Fibroblast of pulmonary artery (primary cell): ENCODE data around the gene SUV39H1.
A peak's percentile ranks its signal among the peaks of the same experiment; 100 is the strongest.

Experiments used
- DNase-seq: peaks from one replicate; pipeline ENCODE4 v3.0.0-alpha.2; 2010; ENCODE audit warnings: low read depth
- H3K4me3 ChIP-seq: replicated peaks from 2 replicates; pipeline ENCODE4 v1.5.1; 2011; ENCODE audit warnings: low read depth, mild to moderate bottlenecking, control low read depth, low read length, moderate library complexity
- CTCF ChIP-seq: IDR thresholded peaks from 2 replicates; pipeline ENCODE4 v1.5.1; 2011; ENCODE audit warnings: mild to moderate bottlenecking, control low read depth, low read length, inconsistent platforms; ENCODE audit errors: missing control alignments

The SUV39H1 gene

DNA sequence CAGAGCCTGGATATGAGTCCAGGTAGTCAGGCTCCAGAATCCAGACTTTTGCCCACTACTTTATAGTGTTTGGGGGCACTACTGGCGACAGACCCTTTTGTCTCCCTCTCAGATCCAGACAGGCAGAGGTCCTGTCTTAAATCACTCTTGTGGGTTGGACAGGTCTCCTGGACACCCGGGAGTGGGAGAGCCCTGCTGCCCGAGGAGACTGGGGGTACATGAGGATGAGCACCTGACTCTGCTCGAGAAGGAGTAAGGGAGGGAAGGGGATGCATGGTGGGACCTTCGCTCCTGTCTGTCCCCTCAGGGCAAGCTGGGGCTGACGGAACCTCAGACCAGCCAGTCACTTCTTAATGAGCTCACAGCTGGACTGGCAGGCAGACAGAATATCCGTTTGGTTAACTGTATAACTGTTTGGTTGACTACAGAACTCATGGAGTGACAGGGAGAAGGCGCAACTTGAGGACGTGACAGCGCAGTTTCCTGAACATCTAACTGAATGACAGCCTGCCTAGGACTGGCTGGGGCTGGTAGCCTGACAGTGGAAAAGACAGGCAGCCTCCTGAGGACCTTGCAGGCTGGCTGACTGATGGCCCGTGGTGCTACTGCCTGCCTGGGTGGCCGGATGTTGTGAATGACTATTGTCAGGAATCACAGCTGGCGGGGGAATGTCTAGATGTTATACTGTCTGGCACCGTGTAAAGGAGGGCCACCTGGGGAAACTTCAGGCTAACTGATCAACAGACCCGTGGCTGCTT, 1.6 kb upstream of the SUV39H1 start:
- no peak for TF ChIP-seq CTCF
- H3K4me3 ChIP-seq: no peak overlapping the region

DNA sequence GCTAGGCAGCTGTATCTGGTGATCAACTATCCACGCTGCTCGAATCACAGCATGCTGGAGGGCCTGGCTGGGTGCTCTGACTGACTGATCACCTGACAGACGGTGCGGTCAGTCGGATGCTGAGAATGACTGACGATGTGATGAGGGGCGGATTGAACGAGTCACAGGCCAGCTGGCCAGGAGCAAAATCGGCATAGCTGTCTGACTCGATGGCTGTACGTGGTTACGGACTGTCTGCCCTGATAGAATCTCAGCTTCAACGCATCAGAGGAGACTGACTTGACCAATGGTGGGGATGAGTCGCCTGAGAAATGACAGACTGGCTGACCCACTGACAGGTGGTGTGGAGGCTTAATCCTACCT, 1.0 kb upstream of the SUV39H1 start:
- H3K4me3 ChIP-seq: peak overlapping the region; percentile 63
- no peak for TF ChIP-seq CTCF
- DNase-seq: no peak

More for the DNA sequence above, 1.6 kb upstream of the SUV39H1 start:
- no peak for DNase-seq

DNA sequence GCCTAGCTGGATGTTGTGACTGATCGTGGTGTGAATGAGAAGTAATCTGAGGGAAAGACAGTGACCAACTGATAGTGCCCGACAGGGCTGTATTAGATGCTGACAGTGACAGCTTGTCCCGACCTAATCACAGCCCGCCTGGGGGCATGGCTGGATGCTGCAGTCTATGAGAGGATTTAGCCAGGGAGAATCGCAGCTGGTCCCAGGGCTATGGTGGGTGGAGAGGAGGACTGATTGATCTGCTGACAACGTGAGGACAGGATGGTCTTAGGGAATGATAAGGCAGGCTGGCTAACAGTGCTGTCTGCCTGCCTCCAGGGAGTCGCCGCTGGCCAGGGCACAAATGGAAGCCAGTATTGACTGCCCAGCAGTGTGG, 621 bp upstream of the SUV39H1 start:
- no peak for TF ChIP-seq CTCF
- DNase-seq: no peak
- peak overlapping the region; percentile 63 for H3K4me3 ChIP-seq

DNA sequence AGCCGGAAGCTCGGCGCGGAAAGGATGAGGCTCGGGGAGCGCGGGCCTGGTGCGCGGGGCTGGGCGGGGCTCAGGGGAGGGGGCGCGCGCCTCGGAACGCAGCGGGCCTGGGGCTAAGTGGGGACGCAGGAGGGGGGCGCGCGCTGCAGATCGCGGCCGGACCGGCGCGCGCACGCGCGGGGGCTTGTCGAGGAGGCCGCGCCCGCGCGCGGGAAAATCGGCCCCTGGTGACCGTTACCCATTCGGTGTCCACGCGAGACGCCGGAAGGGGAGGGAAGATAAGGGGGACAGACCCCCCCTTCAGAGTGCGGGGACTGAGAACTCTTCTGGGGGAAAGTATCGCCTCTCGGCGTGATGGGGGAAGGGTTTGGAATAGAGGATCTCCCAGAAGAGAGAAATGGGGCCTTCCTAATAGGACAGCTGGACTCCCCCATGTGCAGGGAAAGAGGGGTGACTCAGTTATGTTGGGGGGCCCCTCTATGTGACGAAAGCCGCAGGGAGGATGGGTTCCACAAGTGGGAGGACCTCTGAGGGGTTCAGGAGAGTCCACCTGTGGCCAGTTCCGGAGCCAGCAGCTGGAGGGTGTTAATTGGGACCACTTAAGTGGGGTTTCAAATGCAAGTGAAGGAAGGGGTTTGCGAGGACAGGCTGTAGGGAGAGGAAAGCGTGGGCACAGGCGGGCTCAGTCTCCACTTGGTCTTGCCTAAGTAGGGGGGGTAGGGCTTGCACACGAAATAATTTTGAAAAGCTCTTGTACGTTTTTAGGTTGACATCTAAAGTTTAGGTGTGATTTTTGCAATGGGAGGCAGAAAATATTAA, 584 bp downstream of the SUV39H1 start:
- DNase-seq: no peak
- peak overlapping the region; percentile 58 for H3K4me3 ChIP-seq
- no peak for TF ChIP-seq CTCF

DNA sequence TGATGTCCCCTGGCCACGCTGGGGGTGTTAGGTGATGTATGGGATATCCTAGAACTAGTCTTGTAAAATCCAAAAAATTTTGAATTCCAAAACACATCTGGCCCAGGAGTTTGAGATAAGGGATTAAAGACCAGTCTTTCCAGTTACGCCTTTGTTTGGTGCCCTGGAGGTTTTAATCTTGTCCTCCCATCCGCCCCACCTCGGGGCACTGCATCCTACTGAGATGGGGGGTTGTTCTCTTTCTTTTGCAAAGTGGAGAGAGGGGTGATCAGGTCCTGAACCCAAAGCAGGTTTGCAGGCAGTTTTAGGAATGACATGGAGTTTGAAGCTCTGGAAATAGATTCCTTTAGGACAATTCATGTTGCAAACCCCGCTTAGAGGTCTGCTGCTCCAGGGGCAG, 1.8 kb downstream of the SUV39H1 start:
- H3K4me3 ChIP-seq: no peak overlapping the region
- no peak for DNase-seq
- no peak for TF ChIP-seq CTCF

DNA sequence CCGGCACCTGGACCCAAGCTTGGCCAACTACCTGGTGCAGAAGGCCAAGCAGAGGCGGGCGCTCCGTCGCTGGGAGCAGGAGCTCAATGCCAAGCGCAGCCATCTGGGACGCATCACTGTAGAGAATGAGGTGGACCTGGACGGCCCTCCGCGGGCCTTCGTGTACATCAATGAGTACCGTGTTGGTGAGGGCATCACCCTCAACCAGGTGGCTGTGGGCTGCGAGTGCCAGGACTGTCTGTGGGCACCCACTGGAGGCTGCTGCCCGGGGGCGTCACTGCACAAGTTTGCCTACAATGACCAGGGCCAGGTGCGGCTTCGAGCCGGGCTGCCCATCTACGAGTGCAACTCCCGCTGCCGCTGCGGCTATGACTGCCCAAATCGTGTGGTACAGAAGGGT, 3.7 kb downstream of the SUV39H1 start:
- no peak overlapping the region for H3K4me3 ChIP-seq
- no peak for TF ChIP-seq CTCF
- DNase-seq: no peak
